ENCODE measurements around the gene ENDOU.
A peak's percentile ranks its signal among the peaks of the same experiment; 100 is the strongest.

The ENDOU gene

GRCh38 chr12:47766502-47767215, 41.4 kb upstream of the ENDOU start:
- ATAC-seq (replicated peaks) (peak; percentile 85), DNase-seq (no peak)
- H3K27ac Mint-ChIP-seq = no peak overlapping the region
- H3K36me3 Mint-ChIP-seq (ENCODE audit: insufficient read depth) = no peaks in the 10 kb centered on the region
- H3K27me3 Mint-ChIP-seq = no peaks in the 10 kb centered on the region
- peak overlapping the region in 1 of 2 donors; percentile 23 for H3K4me3 Mint-ChIP-seq
- H3K9me3 Mint-ChIP-seq = no peaks in the 10 kb centered on the region
- H3K4me1 Mint-ChIP-seq (ENCODE audit: low read depth in 2 of 2) = peaks cover 8 to 13% of the 10 kb centered on the region in 2 donors

- ATAC-seq (replicated peaks) = no peak
- Mint-ChIP-seq H3K27ac (peak overlapping the region in 1 of 2 donors; percentile 22), H3K4me3 (no peak overlapping the region), H3K4me1 (ENCODE audit: low read depth in 2 of 2) (peaks cover 10 to 13% of the 10 kb centered on the region in 2 donors), H3K9me3 (no peaks in the 10 kb centered on the region), H3K36me3 (ENCODE audit: insufficient read depth) (peaks cover 3% of the 10 kb centered on the region), H3K27me3 (no peaks in the 10 kb centered on the region)
- no peak for DNase-seq
Observed at GRCh38 chr12:47763481-47764346, 38.4 kb upstream of the ENDOU start.

GRCh38 chr12:47762850-47763465, 37.7 kb upstream of the ENDOU start:
- Mint-ChIP-seq H3K9me3 (no peaks in the 10 kb centered on the region), H3K4me3 (no peak overlapping the region), H3K36me3 (ENCODE audit: insufficient read depth) (peaks cover 3% of the 10 kb centered on the region), H3K27me3 (no peaks in the 10 kb centered on the region), H3K4me1 (ENCODE audit: low read depth in 2 of 2) (peaks cover 14 to 17% of the 10 kb centered on the region in 2 donors), H3K27ac (no peak overlapping the region)
- DNase-seq (no peak), ATAC-seq (replicated peaks) (no peak)

GRCh38 chr12:47758834-47759690, 33.8 kb upstream of the ENDOU start, which contains the start of gene RAPGEF3:
TSS of gene RAPGEF3 (minus strand) at chr12:47758880. CDS start at chr12:47758556, 324 bp downstream.
- peak within 1 kb of the TSS; percentile 78 to 80 for H3K4me3 Mint-ChIP-seq
- H3K27ac Mint-ChIP-seq = peak within 1 kb of the TSS in 1 of 2 donors; percentile 72
- peak; percentile 81 for ATAC-seq (replicated peaks)
- DNase-seq = peak; percentile 46 to 51 (median 50)
- peaks cover 19 to 20% of the 10 kb centered on the region in 2 donors for H3K4me1 Mint-ChIP-seq (ENCODE audit: low read depth in 2 of 2)
- peaks cover 3% of the 10 kb centered on the region for H3K36me3 Mint-ChIP-seq (ENCODE audit: insufficient read depth)
- no peaks in the 10 kb centered on the region for H3K9me3 Mint-ChIP-seq
- H3K27me3 Mint-ChIP-seq = no peaks in the 10 kb centered on the region

GRCh38 chr12:47758584-47758833, 33.2 kb upstream of the ENDOU start:
- peaks cover 3% of the 10 kb centered on the region for H3K36me3 Mint-ChIP-seq (ENCODE audit: insufficient read depth)
- peaks cover 19 to 20% of the 10 kb centered on the region in 2 donors for H3K4me1 Mint-ChIP-seq (ENCODE audit: low read depth in 2 of 2)
- no peak overlapping the region for H3K27ac Mint-ChIP-seq
- no peaks in the 10 kb centered on the region for H3K9me3 Mint-ChIP-seq
- ATAC-seq (replicated peaks) (no peak), DNase-seq (no peak)
- H3K4me3 Mint-ChIP-seq = peak overlapping the region; percentile 78 to 80
- no peaks in the 10 kb centered on the region for H3K27me3 Mint-ChIP-seq

GRCh38 chr12:47757840-47758583, 32.7 kb upstream of the ENDOU start:
- H3K4me1 Mint-ChIP-seq (ENCODE audit: low read depth in 2 of 2) = peaks cover 19 to 20% of the 10 kb centered on the region in 2 donors
- no peaks in the 10 kb centered on the region for H3K27me3 Mint-ChIP-seq
- no peak overlapping the region for H3K27ac Mint-ChIP-seq
- ATAC-seq (replicated peaks) (no peak), DNase-seq (no peak)
- peaks cover 3% of the 10 kb centered on the region for H3K36me3 Mint-ChIP-seq (ENCODE audit: insufficient read depth)
- H3K4me3 Mint-ChIP-seq = peak overlapping the region; percentile 78 to 80
- H3K9me3 Mint-ChIP-seq = no peaks in the 10 kb centered on the region

- ATAC-seq (replicated peaks) (no peak), DNase-seq (no peak)
- H3K4me3 Mint-ChIP-seq = peak overlapping the region; percentile 78 to 80
- no peaks in the 10 kb centered on the region for H3K27me3 Mint-ChIP-seq
- H3K4me1 Mint-ChIP-seq (ENCODE audit: low read depth in 2 of 2) = peaks cover 19 to 20% of the 10 kb centered on the region in 2 donors
- no peak overlapping the region for H3K27ac Mint-ChIP-seq
- H3K36me3 Mint-ChIP-seq (ENCODE audit: insufficient read depth) = peaks cover 3% of the 10 kb centered on the region
- H3K9me3 Mint-ChIP-seq = no peaks in the 10 kb centered on the region
Observed at GRCh38 chr12:47757364-47757839, 32.1 kb upstream of the ENDOU start.

GRCh38 chr12:47755655-47756562, 30.6 kb upstream of the ENDOU start:
- peak overlapping the region; percentile 26 to 33 for H3K4me3 Mint-ChIP-seq
- ATAC-seq (replicated peaks) (peak; percentile 28), DNase-seq (no peak)
- no peaks in the 10 kb centered on the region for H3K9me3 Mint-ChIP-seq
- no peaks in the 10 kb centered on the region for H3K27me3 Mint-ChIP-seq
- peaks cover 19 to 20% of the 10 kb centered on the region in 2 donors for H3K4me1 Mint-ChIP-seq (ENCODE audit: low read depth in 2 of 2)
- no peaks in the 10 kb centered on the region for H3K36me3 Mint-ChIP-seq (ENCODE audit: insufficient read depth)
- H3K27ac Mint-ChIP-seq = peak overlapping the region; percentile 1 to 81

GRCh38 chr12:47754881-47755280, 29.6 kb upstream of the ENDOU start:
- ATAC-seq (replicated peaks) (peak; percentile 24), DNase-seq (no peak)
- H3K4me1 Mint-ChIP-seq (ENCODE audit: low read depth in 2 of 2) = peaks cover 19 to 20% of the 10 kb centered on the region in 2 donors
- no peaks in the 10 kb centered on the region for H3K9me3 Mint-ChIP-seq
- peak overlapping the region; percentile 1 to 81 for H3K27ac Mint-ChIP-seq
- H3K4me3 Mint-ChIP-seq = peak overlapping the region in 1 of 2 donors; percentile 26
- H3K27me3 Mint-ChIP-seq = peaks cover 3 to 5% of the 10 kb centered on the region in 2 donors
- H3K36me3 Mint-ChIP-seq (ENCODE audit: insufficient read depth) = no peaks in the 10 kb centered on the region

- Mint-ChIP-seq H3K9me3 (no peaks in the 10 kb centered on the region), H3K4me3 (no peak overlapping the region), H3K27ac (no peak overlapping the region), H3K4me1 (ENCODE audit: low read depth in 2 of 2) (peaks cover 19% of the 10 kb centered on the region in 2 donors), H3K27me3 (peaks cover 6 to 12% of the 10 kb centered on the region in 2 donors), H3K36me3 (ENCODE audit: insufficient read depth) (no peaks in the 10 kb centered on the region)
- DNase-seq (no peak), ATAC-seq (replicated peaks) (no peak)
Observed at GRCh38 chr12:47754126-47754525, 28.8 kb upstream of the ENDOU start.

- H3K36me3 Mint-ChIP-seq (ENCODE audit: insufficient read depth) = no peaks in the 10 kb centered on the region
- peaks cover 6 to 20% of the 10 kb centered on the region in 2 donors for H3K27me3 Mint-ChIP-seq
- H3K4me3 Mint-ChIP-seq = no peak overlapping the region
- H3K4me1 Mint-ChIP-seq (ENCODE audit: low read depth in 2 of 2) = peaks cover 17% of the 10 kb centered on the region in 2 donors
- no peak for DNase-seq
- H3K27ac Mint-ChIP-seq = no peak overlapping the region
- ATAC-seq (replicated peaks) = no peak
- H3K9me3 Mint-ChIP-seq = no peaks in the 10 kb centered on the region
Observed at GRCh38 chr12:47753021-47754001, 28.0 kb upstream of the ENDOU start.

Measured in effector memory CD8-positive, alpha-beta T cell (primary cell).